Large intestine (tissue), 3 donors: ENCODE results near the gene DNPH1. TPM values are rescaled to one million over a fixed set of nuclear protein-coding genes. Genes with fewer than 3 reads are reported as not detected.

ENCODE experiments used
- DNase-seq, 2 donors: peaks; one replicate each; pipeline versions ENCODE4 v3.0.0 to v3.0.0-alpha.2; 2013
- H3K27ac ChIP-seq: one replicate; pipeline ENCODE4 v1.5.1; 2013; ENCODE audit warnings: low read length
- H3K27me3 ChIP-seq: 2 replicates; pipeline ENCODE4 v1.6.1; 2013; ENCODE audit warnings: low read length; ENCODE audit not compliant: control insufficient read depth, insufficient read depth
- H3K36me3 ChIP-seq: 2 replicates; pipeline ENCODE4 v1.6.1; 2013; ENCODE audit warnings: low read length; ENCODE audit not compliant: control insufficient read depth, insufficient read depth
- H3K4me1 ChIP-seq: one replicate; pipeline ENCODE4 v1.6.1; 2013; ENCODE audit warnings: low read length; ENCODE audit not compliant: control insufficient read depth, insufficient read depth
- H3K4me3 ChIP-seq: one replicate; pipeline ENCODE4 v1.5.1; 2013; ENCODE audit warnings: low read length
- H3K9me3 ChIP-seq: one replicate; pipeline ENCODE4 v1.6.1; 2013; ENCODE audit warnings: mild to moderate bottlenecking, low read depth, low read length, moderate library complexity; ENCODE audit not compliant: control insufficient read depth
- WGBS: methylation state at CpG from one replicate; pipeline ENCODE4 v1.1.5; 2013; ENCODE audit warnings: low lambda C conversion rate; ENCODE audit not compliant: insufficient coverage; 5-methylcytosine and 5-hydroxymethylcytosine counted together
- polyA plus RNA-seq: library from polyadenylated mRNA; unstranded; fragments of 120-200 nt; gene quantifications from one replicate; pipeline ENCODE4 v1.2.1, GENCODE V29; 2013

DNPH1 gene
- polyA plus RNA-seq, 1 donor = 152 TPM

- Histone ChIP-seq H3K36me3 (no peaks in the 10 kb centered on the region), H3K9me3 (no peaks in the 10 kb centered on the region), H3K27me3 (peaks cover 8% of the 10 kb centered on the region), H3K4me1 (peaks cover 90% of the 10 kb centered on the region), H3K27ac (peak overlapping the region; percentile 94), H3K4me3 (peak overlapping the region; percentile 65)
- peak; percentile 73 to 93 for DNase-seq
- no CpG with 5 or more reads among the region's 65 CpGs for WGBS
Observed at GRCh38 chr6:43274916-43275597, 45.8 kb upstream of the DNPH1 start.

GRCh38 chr6:43274127-43274915 is 45.0 kb upstream of the DNPH1 start:
- WGBS = no CpG with 5 or more reads among the region's 10 CpGs
- Histone ChIP-seq H3K9me3 (no peaks in the 10 kb centered on the region), H3K4me1 (peaks cover 92% of the 10 kb centered on the region), H3K27me3 (peaks cover 8% of the 10 kb centered on the region), H3K36me3 (no peaks in the 10 kb centered on the region), H3K4me3 (peak overlapping the region; percentile 65), H3K27ac (peak overlapping the region; percentile 90)
- DNase-seq = no peak

- Histone ChIP-seq H3K9me3 (no peaks in the 10 kb centered on the region), H3K4me3 (no peak overlapping the region), H3K36me3 (no peaks in the 10 kb centered on the region), H3K27me3 (peaks cover 8% of the 10 kb centered on the region), H3K4me1 (peaks cover 92% of the 10 kb centered on the region), H3K27ac (peak overlapping the region; percentile 30)
- DNase-seq = no peak
- WGBS = no CpG with 5 or more reads among the region's 2 CpGs
Observed at GRCh38 chr6:43273707-43274106, 44.4 kb upstream of the DNPH1 start.

- H3K27ac ChIP-seq = peak overlapping the region; percentile 83
- no peak overlapping the region for H3K4me3 ChIP-seq
- H3K4me1 ChIP-seq = peaks cover 92% of the 10 kb centered on the region
- no peaks in the 10 kb centered on the region for H3K9me3 ChIP-seq
- DNase-seq = no peak
- H3K36me3 ChIP-seq = no peaks in the 10 kb centered on the region
- H3K27me3 ChIP-seq = peaks cover 8% of the 10 kb centered on the region
Observed at GRCh38 chr6:43271944-43272343, 42.7 kb upstream of the DNPH1 start.

DNA sequence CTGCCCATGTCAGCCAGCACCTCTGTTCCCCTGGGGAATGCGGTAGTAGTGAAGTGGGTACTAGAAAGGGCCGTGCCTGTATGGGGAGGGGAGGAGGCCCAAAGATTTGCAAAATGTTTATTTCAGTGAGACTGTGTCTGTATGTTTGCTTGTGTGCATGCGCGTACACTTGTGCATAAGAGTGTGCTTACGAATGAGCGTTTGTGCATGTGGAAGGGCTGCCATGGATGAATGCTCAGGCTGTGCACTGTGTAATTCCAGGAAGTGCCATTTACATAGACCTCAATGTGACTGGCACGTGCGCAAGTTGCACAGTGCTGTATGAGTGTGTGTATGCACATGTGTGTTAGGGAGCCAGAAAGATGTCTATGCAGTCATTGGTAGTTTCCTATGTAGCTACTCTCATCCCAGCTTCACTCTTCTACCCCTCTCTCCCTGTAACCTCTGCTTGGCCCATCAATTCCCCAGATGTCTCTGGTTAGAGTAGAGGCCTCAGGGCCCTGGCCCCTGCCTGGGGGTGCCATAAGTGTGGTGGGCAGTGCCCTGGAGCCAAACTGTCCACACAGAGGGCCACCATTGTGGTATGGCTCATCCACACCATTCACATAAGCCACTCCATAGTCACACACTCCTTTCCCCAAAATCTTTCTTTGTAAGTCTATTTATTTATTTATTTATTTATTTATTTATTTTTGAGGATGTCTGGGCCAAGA is 42.0 kb upstream of the DNPH1 start:
- WGBS = no CpG with 5 or more reads among the region's 8 CpGs
- peak overlapping the region; percentile 83 for H3K27ac ChIP-seq
- H3K4me1 ChIP-seq = peaks cover 87% of the 10 kb centered on the region
- H3K36me3 ChIP-seq = no peaks in the 10 kb centered on the region
- H3K9me3 ChIP-seq = no peaks in the 10 kb centered on the region
- peaks cover 8% of the 10 kb centered on the region for H3K27me3 ChIP-seq
- H3K4me3 ChIP-seq = no peak overlapping the region
- no peak for DNase-seq

DNA sequence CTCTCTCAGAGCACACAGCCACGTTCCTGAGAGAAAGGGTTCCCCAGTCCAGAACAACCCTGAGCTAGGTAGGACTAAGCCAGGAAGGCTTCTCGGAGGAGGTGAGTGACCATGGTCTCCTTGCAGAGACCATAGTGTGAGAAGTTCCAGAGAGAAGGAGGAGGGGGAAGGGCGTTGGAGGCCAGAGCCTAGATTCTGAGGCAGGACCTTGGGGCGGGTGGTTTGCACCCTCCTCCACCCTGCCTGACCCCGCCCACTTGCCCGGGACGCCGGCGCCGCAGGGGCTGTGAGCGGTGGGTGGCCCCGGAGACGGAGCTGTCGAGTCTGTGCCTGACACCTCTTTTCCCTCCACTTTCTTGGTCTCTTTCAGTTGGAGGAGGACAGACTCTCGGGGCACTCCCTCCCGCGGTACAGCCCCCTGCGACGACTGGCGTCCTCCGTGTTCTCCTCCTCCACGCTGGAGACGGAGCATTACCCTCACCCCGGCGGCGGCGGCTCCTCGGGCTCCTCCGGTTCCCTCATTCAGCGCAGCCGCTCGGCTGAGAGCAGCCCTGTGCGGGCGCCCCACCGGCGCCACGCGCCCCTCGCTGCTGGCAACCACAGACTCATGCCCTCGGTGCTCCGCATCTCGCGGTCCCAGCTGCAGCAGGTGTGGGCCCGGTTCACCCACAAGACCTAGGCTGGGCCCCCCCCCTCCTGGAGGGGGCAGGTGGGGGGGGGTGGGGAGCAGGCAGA is 40.2 kb upstream of the DNPH1 start:
- Histone ChIP-seq H3K9me3 (no peaks in the 10 kb centered on the region), H3K27me3 (no peaks in the 10 kb centered on the region), H3K27ac (peak overlapping the region; percentile 83), H3K4me1 (peaks cover 86% of the 10 kb centered on the region), H3K36me3 (no peaks in the 10 kb centered on the region), H3K4me3 (peak overlapping the region; percentile 35)
- peak in 1 of 2 donors; percentile 80 for DNase-seq
- WGBS = no CpG with 5 or more reads among the region's 44 CpGs

GRCh38 chr6:43268782-43269272 is 39.5 kb upstream of the DNPH1 start:
- Histone ChIP-seq H3K27ac (peak overlapping the region; percentile 83), H3K36me3 (no peaks in the 10 kb centered on the region), H3K27me3 (no peaks in the 10 kb centered on the region), H3K9me3 (no peaks in the 10 kb centered on the region), H3K4me1 (peaks cover 82% of the 10 kb centered on the region), H3K4me3 (peak overlapping the region; percentile 35)
- DNase-seq = no peak
- WGBS = no CpG with 5 or more reads among the region's 10 CpGs

DNA sequence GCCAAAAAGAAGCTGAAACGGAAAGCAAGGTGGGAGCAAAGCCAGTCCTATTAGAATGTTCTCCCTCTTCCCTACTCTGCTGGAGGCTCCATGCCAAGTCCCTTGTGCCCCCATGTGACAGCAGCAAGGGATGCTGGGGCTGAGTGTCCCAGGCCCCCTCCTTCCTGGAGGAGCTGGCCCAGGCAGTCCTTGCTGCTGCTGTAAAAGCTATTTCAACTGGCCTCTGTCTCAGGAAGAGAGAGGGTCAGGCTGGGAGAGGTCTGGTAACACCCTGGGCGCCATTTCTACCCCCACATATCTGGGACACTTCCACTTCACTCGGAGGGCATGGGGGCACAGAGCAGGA is 39.0 kb upstream of the DNPH1 start:
- no peaks in the 10 kb centered on the region for H3K9me3 ChIP-seq
- H3K27me3 ChIP-seq = no peaks in the 10 kb centered on the region
- peak overlapping the region; percentile 83 for H3K27ac ChIP-seq
- DNase-seq = peak in 1 of 2 donors; percentile 69
- H3K36me3 ChIP-seq = no peaks in the 10 kb centered on the region
- no peak overlapping the region for H3K4me3 ChIP-seq
- peaks cover 82% of the 10 kb centered on the region for H3K4me1 ChIP-seq
- WGBS = no CpG with 5 or more reads among the region's 3 CpGs

DNA sequence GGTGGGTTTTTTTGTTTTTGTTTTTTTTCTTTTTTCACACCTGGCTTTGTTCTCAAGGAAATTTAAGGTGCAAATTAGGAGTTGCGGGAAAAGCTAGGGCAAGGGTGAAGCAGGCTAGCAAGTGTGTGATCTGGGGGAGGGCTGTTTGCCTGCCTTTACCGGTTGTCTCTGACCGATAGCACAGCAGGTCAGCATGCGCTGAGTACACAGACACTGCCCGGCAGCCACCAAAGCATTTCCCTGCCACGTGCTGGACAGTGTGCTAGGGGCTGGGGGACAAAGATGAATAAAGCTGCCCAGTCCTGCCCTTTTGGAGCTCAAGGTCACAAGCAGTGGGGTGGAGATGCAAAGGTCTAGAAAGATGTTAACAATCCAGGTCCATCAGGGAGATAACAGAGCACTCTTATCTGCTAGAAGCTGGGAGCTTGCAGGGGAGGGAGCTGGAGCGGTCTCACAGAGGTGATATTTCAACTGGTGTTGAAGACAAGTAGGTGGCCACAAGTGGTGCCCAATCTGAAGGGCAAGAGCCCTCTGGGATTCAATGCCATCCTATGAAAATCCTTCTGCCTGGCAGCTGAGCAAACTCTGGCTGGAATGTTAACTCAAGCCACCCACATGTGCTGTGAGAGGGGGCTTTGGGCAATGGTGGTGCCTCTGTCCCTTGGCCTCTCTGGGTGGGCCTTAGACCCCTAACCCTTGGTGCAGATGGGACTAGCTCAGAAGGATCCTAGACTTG is 38.5 kb upstream of the DNPH1 start:
- H3K27me3 ChIP-seq = no peaks in the 10 kb centered on the region
- 20% methylated on average over 1 of the region's 7 CpGs for WGBS
- H3K4me3 ChIP-seq = no peak overlapping the region
- no peaks in the 10 kb centered on the region for H3K36me3 ChIP-seq
- peaks cover 83% of the 10 kb centered on the region for H3K4me1 ChIP-seq
- DNase-seq = peak; percentile 89 to 95
- peak overlapping the region; percentile 83 for H3K27ac ChIP-seq
- H3K9me3 ChIP-seq = no peaks in the 10 kb centered on the region
